ENCODE data around the gene SCMH1.

DNA sequence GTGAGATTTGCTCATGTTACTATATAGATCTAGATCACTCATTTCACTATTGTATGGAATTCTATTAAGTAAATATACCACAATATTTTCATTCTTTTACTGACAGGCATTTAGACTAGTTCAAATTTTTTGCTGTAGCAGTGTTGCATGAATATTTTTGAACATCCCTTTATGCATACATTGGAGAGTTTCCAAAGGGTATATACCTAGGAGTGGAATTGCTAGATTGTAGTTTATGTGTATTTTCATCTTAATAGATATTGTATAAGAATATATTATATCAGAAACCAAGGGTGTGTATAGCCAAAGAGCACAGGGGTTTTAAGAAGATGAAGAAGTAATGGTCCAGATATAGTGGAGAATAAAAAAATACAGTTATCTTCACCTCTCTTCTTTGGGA, 6.2 kb downstream of the SCMH1 start:
- TF ChIP-seq, protein P1, sequence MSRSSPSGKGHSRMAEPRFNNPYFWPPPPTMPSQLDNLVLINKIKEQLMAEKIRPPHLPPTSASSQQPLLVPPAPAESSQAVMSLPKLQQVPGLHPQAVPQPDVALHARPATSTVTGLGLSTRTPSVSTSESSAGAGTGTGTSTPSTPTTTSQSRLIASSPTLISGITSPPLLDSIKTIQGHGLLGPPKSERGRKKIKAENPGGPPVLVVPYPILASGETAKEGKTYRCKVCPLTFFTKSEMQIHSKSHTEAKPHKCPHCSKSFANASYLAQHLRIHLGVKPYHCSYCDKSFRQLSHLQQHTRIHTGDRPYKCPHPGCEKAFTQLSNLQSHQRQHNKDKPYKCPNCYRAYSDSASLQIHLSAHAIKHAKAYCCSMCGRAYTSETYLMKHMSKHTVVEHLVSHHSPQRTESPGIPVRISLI (tag by site-specific recombination; IDR thresholded peaks at IDR 0.05) = no peak
- TF ChIP-seq SETDB1 (IDR thresholded peaks at IDR 0.05; ENCODE audit: insufficient read length, low read length) = no peak
- TF ChIP-seq, protein P2, sequence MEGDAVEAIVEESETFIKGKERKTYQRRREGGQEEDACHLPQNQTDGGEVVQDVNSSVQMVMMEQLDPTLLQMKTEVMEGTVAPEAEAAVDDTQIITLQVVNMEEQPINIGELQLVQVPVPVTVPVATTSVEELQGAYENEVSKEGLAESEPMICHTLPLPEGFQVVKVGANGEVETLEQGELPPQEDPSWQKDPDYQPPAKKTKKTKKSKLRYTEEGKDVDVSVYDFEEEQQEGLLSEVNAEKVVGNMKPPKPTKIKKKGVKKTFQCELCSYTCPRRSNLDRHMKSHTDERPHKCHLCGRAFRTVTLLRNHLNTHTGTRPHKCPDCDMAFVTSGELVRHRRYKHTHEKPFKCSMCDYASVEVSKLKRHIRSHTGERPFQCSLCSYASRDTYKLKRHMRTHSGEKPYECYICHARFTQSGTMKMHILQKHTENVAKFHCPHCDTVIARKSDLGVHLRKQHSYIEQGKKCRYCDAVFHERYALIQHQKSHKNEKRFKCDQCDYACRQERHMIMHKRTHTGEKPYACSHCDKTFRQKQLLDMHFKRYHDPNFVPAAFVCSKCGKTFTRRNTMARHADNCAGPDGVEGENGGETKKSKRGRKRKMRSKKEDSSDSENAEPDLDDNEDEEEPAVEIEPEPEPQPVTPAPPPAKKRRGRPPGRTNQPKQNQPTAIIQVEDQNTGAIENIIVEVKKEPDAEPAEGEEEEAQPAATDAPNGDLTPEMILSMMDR (tag by site-specific recombination; IDR thresholded peaks at IDR 0.05) = no peak
- no peak for TF ChIP-seq ZNF24 (tag by site-specific recombination; IDR thresholded peaks at IDR 0.05)
- no peak for TF ChIP-seq ZNF792 (tag by site-specific recombination; IDR thresholded peaks at IDR 0.05)
- TF ChIP-seq RBAK (tag by site-specific recombination; IDR thresholded peaks at IDR 0.05) = no peak
- TF ChIP-seq, protein P3, sequence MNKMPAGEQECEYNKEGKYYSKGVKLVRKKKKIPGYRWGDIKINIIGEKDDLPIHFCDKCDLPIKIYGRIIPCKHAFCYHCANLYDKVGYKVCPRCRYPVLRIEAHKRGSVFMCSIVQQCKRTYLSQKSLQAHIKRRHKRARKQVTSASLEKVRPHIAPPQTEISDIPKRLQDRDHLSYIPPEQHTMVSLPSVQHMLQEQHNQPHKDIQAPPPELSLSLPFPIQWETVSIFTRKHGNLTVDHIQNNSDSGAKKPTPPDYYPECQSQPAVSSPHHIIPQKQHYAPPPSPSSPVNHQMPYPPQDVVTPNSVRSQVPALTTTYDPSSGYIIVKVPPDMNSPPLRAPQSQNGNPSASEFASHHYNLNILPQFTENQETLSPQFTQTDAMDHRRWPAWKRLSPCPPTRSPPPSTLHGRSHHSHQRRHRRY (tag by site-specific recombination; IDR thresholded peaks at IDR 0.05) = no peak
- TF ChIP-seq ZNF133 (tag by site-specific recombination; IDR thresholded peaks at IDR 0.05) = no peak
- TF ChIP-seq ZNF274 (IDR thresholded peaks at IDR 0.05; ENCODE audit: low read length) = no peak
- TF ChIP-seq ZNF274 (tag by site-specific recombination; IDR thresholded peaks at IDR 0.05; ENCODE audit: borderline replicate concordance) = no peak
- no peak for TF ChIP-seq ZNF768 (tag by site-specific recombination; IDR thresholded peaks at IDR 0.05)
